ENCODE results near the gene GLIPR2. TPM values are rescaled to one million over a fixed set of nuclear protein-coding genes. Genes with fewer than 3 reads are reported as not detected.
"Not testable (repeated sequence)": the region's sequence is repeated elsewhere in the genome, so short reads cannot be mapped to it uniquely, and the experiment has no call there.

Gene GLIPR2
- total RNA-seq, 2 donors from 2014 or later: 17.7 to 22.7 TPM

- H3K9me3 Mint-ChIP-seq; ATAC-seq (replicated peaks in 1 of 2); H3K36me3 Mint-ChIP-seq (ENCODE audit: insufficient read depth in 2 of 2); DNase-seq; H3K27me3 Mint-ChIP-seq (ENCODE audit: low read depth); H3K27ac Mint-ChIP-seq; H3K4me3 Mint-ChIP-seq; H3K4me1 Mint-ChIP-seq (ENCODE audit: low read depth): not testable (repeated sequence)
Measured at GRCh38 chr9:36180243-36180642, 43.7 kb downstream of the GLIPR2 start.

- Mint-ChIP-seq H3K27me3 (ENCODE audit: low read depth) (peaks cover 13% of the 10 kb centered on the region), H3K4me1 (ENCODE audit: low read depth) (peaks cover 18% of the 10 kb centered on the region), H3K36me3 (ENCODE audit: insufficient read depth in 2 of 2) (peaks cover 2 to 3% of the 10 kb centered on the region in 2 donors), H3K27ac (no peak overlapping the region), H3K9me3 (no peaks in the 10 kb centered on the region), H3K4me3 (no peak overlapping the region)
- ATAC-seq (replicated peaks in 1 of 2) (no peak), DNase-seq (no peak)
Measured at GRCh38 chr9:36187414-36187813, 50.9 kb downstream of the GLIPR2 start.

GRCh38 chr9:36188212-36188611, 51.7 kb downstream of the GLIPR2 start:
- Mint-ChIP-seq H3K36me3 (ENCODE audit: insufficient read depth in 2 of 2) (peaks cover 2 to 3% of the 10 kb centered on the region in 2 donors), H3K27me3 (ENCODE audit: low read depth) (peaks cover 13% of the 10 kb centered on the region), H3K4me1 (ENCODE audit: low read depth) (peaks cover 26% of the 10 kb centered on the region), H3K4me3 (no peak overlapping the region), H3K9me3 (no peaks in the 10 kb centered on the region), H3K27ac (no peak overlapping the region)
- ATAC-seq (replicated peaks in 1 of 2) (no peak), DNase-seq (no peak)

- Mint-ChIP-seq H3K4me3 (peak overlapping the region; percentile 98 to 100), H3K27ac (no peak overlapping the region), H3K9me3 (no peaks in the 10 kb centered on the region)
Measured at GRCh38 chr9:36189976-36190375, 53.4 kb downstream of the GLIPR2 start.

GRCh38 chr9:36190388-36191289, 54.1 kb downstream of the GLIPR2 start, which contains the start of gene CLTA:
Gene CLTA (plus strand): TSS chr9:36190921. CDS start chr9:36191057, 136 bp downstream.
- H3K4me1 Mint-ChIP-seq (ENCODE audit: low read depth): peaks cover 48% of the 10 kb centered on the region
- H3K36me3 Mint-ChIP-seq (ENCODE audit: insufficient read depth in 2 of 2): peaks cover 7 to 17% of the 10 kb centered on the region in 2 donors

More at GRCh38 chr9:36189976-36190375, 53.4 kb downstream of the GLIPR2 start:
- Mint-ChIP-seq H3K27me3 (ENCODE audit: low read depth) (peaks cover 13% of the 10 kb centered on the region), H3K36me3 (ENCODE audit: insufficient read depth in 2 of 2) (peaks cover 7 to 13% of the 10 kb centered on the region in 2 donors), H3K4me1 (ENCODE audit: low read depth) (peaks cover 43% of the 10 kb centered on the region)
- ATAC-seq (replicated peaks in 1 of 2) (no peak), DNase-seq (no peak)

GRCh38 chr9:36191290-36191645, 54.7 kb downstream of the GLIPR2 start:
- H3K4me3 Mint-ChIP-seq: peak overlapping the region; percentile 98 to 100
- H3K27ac Mint-ChIP-seq: peak overlapping the region; percentile 97
- peak; percentile 10 to 14 for ATAC-seq (replicated peaks in 1 of 2)
- DNase-seq: peak; percentile 48 to 54
- H3K36me3 Mint-ChIP-seq (ENCODE audit: insufficient read depth in 2 of 2): peaks cover 7 to 17% of the 10 kb centered on the region in 2 donors
- peaks cover 48% of the 10 kb centered on the region for H3K4me1 Mint-ChIP-seq (ENCODE audit: low read depth)
- H3K27me3 Mint-ChIP-seq (ENCODE audit: low read depth): peaks cover 13% of the 10 kb centered on the region
- no peaks in the 10 kb centered on the region for H3K9me3 Mint-ChIP-seq

More at GRCh38 chr9:36190388-36191289, 54.1 kb downstream of the GLIPR2 start, which contains the start of gene CLTA:
- ATAC-seq (replicated peaks in 1 of 2) (peak; percentile 99), DNase-seq (peak; percentile 95 to 96)
- Mint-ChIP-seq H3K4me3 (peak within 1 kb of the TSS; percentile 98 to 100), H3K27ac (peak within 1 kb of the TSS; percentile 97), H3K9me3 (no peaks in the 10 kb centered on the region), H3K27me3 (ENCODE audit: low read depth) (peaks cover 13% of the 10 kb centered on the region)

GRCh38 chr9:36191686-36192085, 55.2 kb downstream of the GLIPR2 start:
- DNase-seq (no peak), ATAC-seq (replicated peaks in 1 of 2) (no peak)
- Mint-ChIP-seq H3K27me3 (ENCODE audit: low read depth) (peaks cover 13% of the 10 kb centered on the region), H3K9me3 (no peaks in the 10 kb centered on the region), H3K36me3 (ENCODE audit: insufficient read depth in 2 of 2) (peaks cover 7 to 17% of the 10 kb centered on the region in 2 donors), H3K4me1 (ENCODE audit: low read depth) (peaks cover 48% of the 10 kb centered on the region), H3K4me3 (peak overlapping the region; percentile 98 to 100), H3K27ac (peak overlapping the region; percentile 97)

GRCh38 chr9:36192196-36192595, 55.7 kb downstream of the GLIPR2 start:
- peaks cover 48% of the 10 kb centered on the region for H3K4me1 Mint-ChIP-seq (ENCODE audit: low read depth)

GRCh38 chr9:36193023-36193422, 56.5 kb downstream of the GLIPR2 start:
- Mint-ChIP-seq H3K27ac (peak overlapping the region; percentile 96), H3K4me1 (ENCODE audit: low read depth) (peaks cover 48% of the 10 kb centered on the region)

More at GRCh38 chr9:36192196-36192595, 55.7 kb downstream of the GLIPR2 start:
- Mint-ChIP-seq H3K4me3 (peak overlapping the region; percentile 98 to 100), H3K9me3 (no peaks in the 10 kb centered on the region), H3K27ac (peak overlapping the region; percentile 97), H3K36me3 (ENCODE audit: insufficient read depth in 2 of 2) (peaks cover 7 to 17% of the 10 kb centered on the region in 2 donors), H3K27me3 (ENCODE audit: low read depth) (peaks cover 13% of the 10 kb centered on the region)
- DNase-seq (no peak), ATAC-seq (replicated peaks in 1 of 2) (no peak)

GRCh38 chr9:36194326-36195000, 57.9 kb downstream of the GLIPR2 start:
- no peak for DNase-seq
- Mint-ChIP-seq H3K27me3 (ENCODE audit: low read depth) (no peaks in the 10 kb centered on the region), H3K4me1 (ENCODE audit: low read depth) (peaks cover 48% of the 10 kb centered on the region), H3K27ac (peak overlapping the region; percentile 96), H3K9me3 (no peaks in the 10 kb centered on the region), H3K4me3 (peak overlapping the region; percentile 98 to 100), H3K36me3 (ENCODE audit: insufficient read depth in 2 of 2) (peaks cover 9 to 20% of the 10 kb centered on the region in 2 donors)
- no peak for ATAC-seq (replicated peaks in 1 of 2)

More at GRCh38 chr9:36193023-36193422, 56.5 kb downstream of the GLIPR2 start:
- Mint-ChIP-seq H3K9me3 (no peaks in the 10 kb centered on the region), H3K4me3 (peak overlapping the region; percentile 98 to 100), H3K36me3 (ENCODE audit: insufficient read depth in 2 of 2) (peaks cover 7 to 17% of the 10 kb centered on the region in 2 donors), H3K27me3 (ENCODE audit: low read depth) (peaks cover 13% of the 10 kb centered on the region)
- DNase-seq (no peak), ATAC-seq (replicated peaks in 1 of 2) (no peak)

- H3K36me3 Mint-ChIP-seq (ENCODE audit: insufficient read depth in 2 of 2): peaks cover 3 to 22% of the 10 kb centered on the region in 2 donors
- no peak for DNase-seq
- no peak overlapping the region for H3K4me3 Mint-ChIP-seq
- no peak for ATAC-seq (replicated peaks in 1 of 2)
- no peaks in the 10 kb centered on the region for H3K27me3 Mint-ChIP-seq (ENCODE audit: low read depth)
- H3K9me3 Mint-ChIP-seq: no peaks in the 10 kb centered on the region
- peak overlapping the region; percentile 79 for H3K27ac Mint-ChIP-seq
- peaks cover 47% of the 10 kb centered on the region for H3K4me1 Mint-ChIP-seq (ENCODE audit: low read depth)
Measured at GRCh38 chr9:36204906-36205547, 68.5 kb downstream of the GLIPR2 start.

GRCh38 chr9:36207016-36207415, 70.5 kb downstream of the GLIPR2 start:
- DNase-seq: no peak
- Mint-ChIP-seq H3K9me3 (no peaks in the 10 kb centered on the region), H3K36me3 (ENCODE audit: insufficient read depth in 2 of 2) (peaks cover 5 to 26% of the 10 kb centered on the region in 2 donors), H3K27ac (peak overlapping the region; percentile 95), H3K4me3 (peak overlapping the region in 1 of 2 donors; percentile 81), H3K27me3 (ENCODE audit: low read depth) (no peaks in the 10 kb centered on the region), H3K4me1 (ENCODE audit: low read depth) (peaks cover 54% of the 10 kb centered on the region)
- peak; percentile 17 to 30 for ATAC-seq (replicated peaks in 1 of 2)
